Endothelial cell of umbilical vein (primary cell): ENCODE results near the gene PLEKHM2. TPM values are rescaled to one million over a fixed set of nuclear protein-coding genes. Genes with fewer than 3 reads are reported as not detected.

Experiments
- BruUV-seq: library from RNA; stranded (reverse); fragments of 400-500 nt; replicated peaks from 2 replicates; lab custom pipeline; 2021; lab: Mats Ljungman, UMichigan
- CTCF ChIA-PET: fragments of 300-600, 350-600 bp; sonication (Branson Sonifier 250); formaldehyde crosslinking; loops from one replicate; lab custom pipeline; 2021; ENCODE audit warnings: antibody characterized with exemption, inconsistent platforms; lab: Charles Lee
- POLR2A ChIA-PET: fragments of 300-600, 350-600 bp; sonication (Branson Sonifier 250); formaldehyde crosslinking; loops from one replicate; lab custom pipeline; 2021; ENCODE audit warnings: antibody characterized with exemption, inconsistent platforms; lab: Charles Lee
- DNase-seq: peaks from one replicate; pipeline ENCODE4 v3.0.0-alpha.2; 2011; ENCODE audit warnings: low read depth, low spot score
- FAIRE-seq: peaks from 2 replicates; lab custom pipeline; 2011; peaks lifted over from hg19 to GRCh38; lab: Jason Lieb, UNC
- H2AFZ ChIP-seq: 2 replicates; pipeline ENCODE4 v1.6.0; 2012; ENCODE audit warnings: low read depth, low read length, control low read depth, inconsistent platforms
- H3K27ac ChIP-seq: 2 replicates; pipeline ENCODE4 v1.5.1; 2011; ENCODE audit warnings: low read depth, mild to moderate bottlenecking, control low read depth, low read length, moderate library complexity; ENCODE audit not compliant: insufficient read depth
- H3K27me3 ChIP-seq, 2 experiments: 2 replicates each; pipeline versions ENCODE4 v1.6.0 to v1.6.1; 2011; ENCODE audit warnings: low read length in 2 of 2, mixed read lengths in 1 of 2; ENCODE audit not compliant: control insufficient read depth in 2 of 2, insufficient read depth in 2 of 2
- H3K36me3 ChIP-seq, 2 experiments: 2 replicates in 1 of 2; 3 replicates in 1 of 2; pipeline ENCODE4 v1.5.1; 2011; ENCODE audit warnings: low read length in 2 of 2, mild to moderate bottlenecking in 1 of 2, moderate library complexity in 1 of 2; ENCODE audit not compliant: control insufficient read depth in 2 of 2, insufficient read depth in 2 of 2; ENCODE audit errors: extremely low read depth in 1 of 2
- H3K4me1 ChIP-seq: 3 replicates; pipeline ENCODE4 v1.5.1; 2011; ENCODE audit warnings: mild to moderate bottlenecking, low read length; ENCODE audit not compliant: control insufficient read depth, insufficient read depth; ENCODE audit errors: extremely low read depth
- H3K4me2 ChIP-seq: 2 replicates; pipeline ENCODE4 v1.6.1; 2011; ENCODE audit warnings: low read length, control low read depth, mixed read lengths; ENCODE audit not compliant: insufficient read depth
- H3K4me3 ChIP-seq, 3 experiments: fragments of 200-600 bp in 1 of 3; sonication (generic), shearing (Covaris generic) in 1 of 3; replicated peaks in 1 of 3; 2 replicates each; pipeline ENCODE4 v1.5.1; 2011 to 2016; ENCODE audit warnings: control low read depth in 3 of 3, low read length in 3 of 3, mild to moderate bottlenecking in 2 of 3, inconsistent platforms in 1 of 3, low read depth in 1 of 3, moderate library complexity in 1 of 3; ENCODE audit not compliant: insufficient read depth in 1 of 3
- H3K79me2 ChIP-seq: 2 replicates; pipeline ENCODE4 v1.6.0; 2012; ENCODE audit warnings: low read length, inconsistent platforms; ENCODE audit not compliant: control insufficient read depth, insufficient read depth
- H3K9ac ChIP-seq: replicated peaks from 2 replicates; pipeline ENCODE3; 2011; ENCODE audit warnings: low read length, control low read depth; ENCODE audit not compliant: insufficient read depth; ENCODE audit errors: extremely low read depth
- H3K9me1 ChIP-seq: replicated peaks from 3 replicates; pipeline ENCODE4 v1.6.0; 2011; ENCODE audit warnings: mild to moderate bottlenecking, low read length; ENCODE audit not compliant: control insufficient read depth, insufficient read depth; ENCODE audit errors: extremely low read depth
- H3K9me3 ChIP-seq: replicated peaks from 2 replicates; pipeline ENCODE4 v1.5.1; 2012; ENCODE audit warnings: low read length, inconsistent platforms; ENCODE audit not compliant: control insufficient read depth, insufficient read depth
- H4K20me1 ChIP-seq: replicated peaks from 2 replicates; pipeline ENCODE3; 2011; ENCODE audit warnings: mild to moderate bottlenecking, low read length; ENCODE audit not compliant: control insufficient read depth, insufficient read depth; ENCODE audit errors: extremely low read depth
- EZH2 ChIP-seq: IDR thresholded peaks from 2 replicates; pipeline ENCODE4 v1.6.1; 2012; ENCODE audit warnings: borderline replicate concordance, low read depth, mild to moderate bottlenecking, moderate library complexity, low read length, inconsistent platforms; ENCODE audit not compliant: severe bottlenecking
- FOS ChIP-seq: IDR thresholded peaks from 2 replicates; pipeline ENCODE4 v1.6.1; 2011; ENCODE audit warnings: mild to moderate bottlenecking, low read length, moderate library complexity, borderline replicate concordance; ENCODE audit not compliant: insufficient read depth
- GATA2 ChIP-seq: IDR thresholded peaks from 2 replicates; pipeline ENCODE4 v1.7.0; 2011; ENCODE audit warnings: low read depth, mild to moderate bottlenecking, moderate library complexity, mixed read lengths, low read length; ENCODE audit not compliant: insufficient read length, insufficient read depth
- JUN ChIP-seq: IDR thresholded peaks from 2 replicates; pipeline ENCODE4 v1.6.1; 2011; ENCODE audit warnings: borderline replicate concordance, low read depth; ENCODE audit not compliant: insufficient read length, insufficient read depth
- MYC ChIP-seq: IDR thresholded peaks from one replicate; pipeline ENCODE4 v1.6.1; 2011; ENCODE audit warnings: mild to moderate bottlenecking, low read depth, low read length
- POLR2A ChIP-seq: IDR thresholded peaks from 2 replicates; pipeline ENCODE4 v1.6.1; 2012; ENCODE audit warnings: low read depth, mild to moderate bottlenecking, control low read depth, low read length
- POLR2AphosphoS5 ChIP-seq: IDR thresholded peaks from 2 replicates; pipeline ENCODE4 v1.6.1; 2012; ENCODE audit warnings: low read depth, mild to moderate bottlenecking, control low read depth, low read length, moderate library complexity; ENCODE audit not compliant: insufficient read depth
- dilution Hi-C: fragments of 300-500 bp; cut with MboI; formaldehyde crosslinking; loops from one replicate; pipeline ENCODE4 v1.15.0; 2019; ENCODE audit warnings: low sequenced_read_pairs; ENCODE audit not compliant: extremely low pct_ligation_motif_present
- intact Hi-C: fragments of 100-400 bp; cut with micrococcal nuclease; formaldehyde crosslinking; loops from one replicate; pipeline ENCODE4 v1.10.0; 2022
- polyA plus RNA-seq, 4 experiments: library from polyadenylated mRNA; depleted of rRNA in 3 of 4; stranded (reverse) in 3 of 4; unstranded in 1 of 4; fragments of >200 nt; gene quantifications; 2 replicates each; pipeline versions ENCODE4 v1.2.1 to v1.2.3, GENCODE V29; 2011 to 2012; ENCODE audit warnings: missing spikeins in 1 of 4
- total RNA-seq: library from RNA; stranded (reverse); gene quantifications from 2 replicates; pipeline ENCODE4 v1.2.3, GENCODE V29; 2021
- TF ChIP-seq, protein P1 (sequence below): IDR thresholded peaks from 2 replicates; pipeline ENCODE4 v1.6.1; 2011; ENCODE audit not compliant: insufficient read depth, insufficient read length
- TF ChIP-seq, protein P2 (sequence below), 2 donors: IDR thresholded peaks; 1 replicate in 1 of 2; 2 replicates in 1 of 2; pipeline ENCODE4 v1.5.1; 2011; ENCODE audit warnings: low read length in 2 of 2, mild to moderate bottlenecking in 2 of 2, moderate library complexity in 2 of 2, control low read depth in 1 of 2, inconsistent platforms in 1 of 2, low read depth in 1 of 2; ENCODE audit not compliant: insufficient read depth in 1 of 2; ENCODE audit errors: extremely low read depth in 1 of 2

Gene PLEKHM2
- total and polyA plus RNA-seq, 2 donors (not counting 3 experiments of a cell fraction or from before 2014, with no cell fraction given): 60.6 to 67.5 TPM

DNA sequence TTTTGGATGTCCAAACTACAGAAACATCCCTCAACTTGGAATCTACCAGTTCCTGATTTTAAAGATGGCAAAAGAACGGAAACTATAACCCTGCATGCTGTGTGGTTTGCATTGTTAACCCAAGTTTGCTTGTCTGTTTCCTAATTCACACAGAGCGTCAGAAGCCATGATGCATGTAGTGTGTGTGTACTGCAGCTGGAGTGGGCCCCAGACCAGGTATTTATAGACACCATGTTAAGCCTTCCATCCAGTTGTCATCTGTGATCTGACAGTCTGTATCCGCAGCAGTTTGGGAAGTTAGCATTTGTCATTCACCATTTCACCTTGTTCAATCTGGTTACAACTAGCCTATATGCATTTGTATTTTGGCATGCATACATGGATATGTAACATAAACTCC is 27.7 kb upstream of the PLEKHM2 start:
- Histone ChIP-seq H3K9me3 (no peaks in the 10 kb centered on the region), H3K4me2 (no peak overlapping the region), H3K9me1 (no peaks in the 10 kb centered on the region), H3K79me2 (no peaks in the 10 kb centered on the region), H2AFZ (no peak overlapping the region), H3K4me1 (peaks cover 10% of the 10 kb centered on the region), H3K27me3 (no peaks in the 10 kb centered on the region), H3K9ac (no peak overlapping the region), H3K27ac (no peak overlapping the region), H4K20me1 (no peaks in the 10 kb centered on the region), H3K36me3 (peaks cover 17 to 19% of the 10 kb centered on the region in 2 experiments), H3K4me3 (no peak overlapping the region)
- FAIRE-seq (no peak), DNase-seq (no peak)
- BruUV-seq: no TSS peak
- CTCF ChIA-PET: interaction anchor here (1.7 kb wide), 1 partner anchor 13 kb away, joined by 3 read pairs; no protein-coding TSS in a partner anchor
- TF ChIP-seq GATA2 (no peak), FOS (no peak), JUN (no peak), EZH2 (no peak), POLR2AphosphoS5 (no peak), MYC (no peak), POLR2A (no peak)
- TF ChIP-seq, protein P1, sequence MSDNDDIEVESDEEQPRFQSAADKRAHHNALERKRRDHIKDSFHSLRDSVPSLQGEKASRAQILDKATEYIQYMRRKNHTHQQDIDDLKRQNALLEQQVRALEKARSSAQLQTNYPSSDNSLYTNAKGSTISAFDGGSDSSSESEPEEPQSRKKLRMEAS: no peak
- TF ChIP-seq, protein P2, sequence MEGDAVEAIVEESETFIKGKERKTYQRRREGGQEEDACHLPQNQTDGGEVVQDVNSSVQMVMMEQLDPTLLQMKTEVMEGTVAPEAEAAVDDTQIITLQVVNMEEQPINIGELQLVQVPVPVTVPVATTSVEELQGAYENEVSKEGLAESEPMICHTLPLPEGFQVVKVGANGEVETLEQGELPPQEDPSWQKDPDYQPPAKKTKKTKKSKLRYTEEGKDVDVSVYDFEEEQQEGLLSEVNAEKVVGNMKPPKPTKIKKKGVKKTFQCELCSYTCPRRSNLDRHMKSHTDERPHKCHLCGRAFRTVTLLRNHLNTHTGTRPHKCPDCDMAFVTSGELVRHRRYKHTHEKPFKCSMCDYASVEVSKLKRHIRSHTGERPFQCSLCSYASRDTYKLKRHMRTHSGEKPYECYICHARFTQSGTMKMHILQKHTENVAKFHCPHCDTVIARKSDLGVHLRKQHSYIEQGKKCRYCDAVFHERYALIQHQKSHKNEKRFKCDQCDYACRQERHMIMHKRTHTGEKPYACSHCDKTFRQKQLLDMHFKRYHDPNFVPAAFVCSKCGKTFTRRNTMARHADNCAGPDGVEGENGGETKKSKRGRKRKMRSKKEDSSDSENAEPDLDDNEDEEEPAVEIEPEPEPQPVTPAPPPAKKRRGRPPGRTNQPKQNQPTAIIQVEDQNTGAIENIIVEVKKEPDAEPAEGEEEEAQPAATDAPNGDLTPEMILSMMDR (IDR thresholded peaks at IDR 0.05; ENCODE audit: extremely low read depth in 1 of 2, insufficient read depth in 1 of 2, low read depth in 1 of 2, low read length in 2 of 2): no peak
- POLR2A ChIA-PET: no interaction called here
- dilution Hi-C loops (no loop called here), intact Hi-C loops (no loop called here)
